Measurements from ENCODE around the gene NDUFV1. TPM values are rescaled to one million over a fixed set of nuclear protein-coding genes. Genes with fewer than 3 reads are reported as not detected.

NDUFV1 gene
- total RNA-seq, 1 donor = 158 TPM

DNA sequence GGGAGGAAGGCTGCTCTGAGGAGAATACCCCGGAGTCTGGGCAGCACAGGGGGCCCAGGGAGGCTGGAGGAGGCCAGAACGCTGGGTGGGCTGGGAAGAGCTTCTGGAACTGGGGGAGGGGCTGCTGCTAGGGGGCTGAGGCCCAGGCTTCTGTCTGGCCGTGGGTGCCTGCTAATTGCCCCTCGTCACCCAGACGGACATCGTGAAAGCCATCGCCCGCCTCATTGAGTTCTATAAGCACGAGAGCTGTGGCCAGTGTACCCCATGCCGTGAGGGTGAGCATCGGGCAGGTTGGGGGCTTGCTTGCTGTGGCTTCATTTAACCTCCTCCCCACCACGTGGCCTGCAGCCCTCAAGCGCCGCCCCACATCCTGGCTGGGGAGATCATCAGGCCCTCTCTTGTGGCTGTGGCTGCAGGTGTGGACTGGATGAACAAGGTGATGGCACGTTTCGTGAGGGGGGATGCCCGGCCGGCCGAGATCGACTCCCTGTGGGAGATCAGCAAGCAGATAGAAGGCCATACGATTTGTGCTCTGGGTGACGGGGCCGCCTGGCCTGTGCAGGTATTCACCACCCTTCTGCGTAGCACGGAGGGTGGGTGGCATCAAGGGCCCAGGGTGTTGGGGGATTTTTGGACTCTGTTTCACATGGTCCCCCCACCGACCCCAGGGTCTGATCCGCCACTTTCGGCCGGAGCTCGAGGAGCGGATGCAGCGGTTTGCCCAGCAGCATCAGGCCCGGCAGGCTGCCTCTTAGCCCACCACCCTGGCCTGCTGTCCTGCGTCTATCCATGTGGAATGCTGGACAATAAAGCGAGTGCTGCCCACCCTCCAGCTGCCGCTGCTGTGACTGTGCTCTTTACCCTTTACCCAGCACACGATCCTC is 5.2 kb downstream of the NDUFV1 start:
- TF ChIP-seq, protein P1, sequence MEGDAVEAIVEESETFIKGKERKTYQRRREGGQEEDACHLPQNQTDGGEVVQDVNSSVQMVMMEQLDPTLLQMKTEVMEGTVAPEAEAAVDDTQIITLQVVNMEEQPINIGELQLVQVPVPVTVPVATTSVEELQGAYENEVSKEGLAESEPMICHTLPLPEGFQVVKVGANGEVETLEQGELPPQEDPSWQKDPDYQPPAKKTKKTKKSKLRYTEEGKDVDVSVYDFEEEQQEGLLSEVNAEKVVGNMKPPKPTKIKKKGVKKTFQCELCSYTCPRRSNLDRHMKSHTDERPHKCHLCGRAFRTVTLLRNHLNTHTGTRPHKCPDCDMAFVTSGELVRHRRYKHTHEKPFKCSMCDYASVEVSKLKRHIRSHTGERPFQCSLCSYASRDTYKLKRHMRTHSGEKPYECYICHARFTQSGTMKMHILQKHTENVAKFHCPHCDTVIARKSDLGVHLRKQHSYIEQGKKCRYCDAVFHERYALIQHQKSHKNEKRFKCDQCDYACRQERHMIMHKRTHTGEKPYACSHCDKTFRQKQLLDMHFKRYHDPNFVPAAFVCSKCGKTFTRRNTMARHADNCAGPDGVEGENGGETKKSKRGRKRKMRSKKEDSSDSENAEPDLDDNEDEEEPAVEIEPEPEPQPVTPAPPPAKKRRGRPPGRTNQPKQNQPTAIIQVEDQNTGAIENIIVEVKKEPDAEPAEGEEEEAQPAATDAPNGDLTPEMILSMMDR (IDR thresholded peaks at IDR 0.05; ENCODE audit: extremely low read depth, low read depth, low read length) = no peak

DNA sequence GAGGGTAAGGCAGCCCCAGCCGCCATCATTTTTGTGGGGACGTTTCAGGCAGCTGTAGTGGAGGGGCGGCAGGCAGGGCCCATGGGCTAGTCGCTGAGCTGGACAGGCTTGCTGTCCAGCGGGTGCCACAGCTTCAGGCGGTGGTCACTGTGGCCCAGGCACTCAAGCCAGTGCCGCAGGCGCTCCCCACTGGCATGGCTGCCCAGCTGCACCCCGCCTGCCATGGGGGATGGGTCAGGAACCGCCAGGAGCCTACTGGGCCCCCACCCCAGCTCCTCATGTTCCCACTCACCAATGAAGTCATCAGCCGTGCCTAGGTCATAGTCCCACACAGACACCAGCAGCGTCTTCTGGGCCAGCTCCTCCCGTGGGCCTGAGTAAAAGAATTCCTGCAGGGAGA is 6.0 kb downstream of the NDUFV1 start:
- H3K27me3 ChIP-seq (ENCODE audit: insufficient read depth, low read length) = peaks cover 23% of the 10 kb centered on the region
- TF ChIP-seq, protein P1 (IDR thresholded peaks at IDR 0.05; ENCODE audit: extremely low read depth, low read depth, low read length) = no peak
- H3K4me2 ChIP-seq (ENCODE audit: insufficient read depth, low read length) = no peak overlapping the region
- no peak overlapping the region for H2AFZ ChIP-seq (ENCODE audit: low read length)
- DNase-seq (ENCODE audit: insufficient read length, low spot score, missing footprints) = no peak
- H3K4me1 ChIP-seq (ENCODE audit: insufficient read depth, low read length) = peaks cover 9% of the 10 kb centered on the region
- peaks cover 26% of the 10 kb centered on the region for H3K36me3 ChIP-seq (ENCODE audit: insufficient read depth, low read length)
- H4K20me1 ChIP-seq (ENCODE audit: insufficient read depth, low read length) = no peaks in the 10 kb centered on the region
- no peak overlapping the region for H3K4me3 ChIP-seq (ENCODE audit: insufficient read depth, low read length)
- H3K9me3 ChIP-seq (ENCODE audit: low read depth, low read length) = no peaks in the 10 kb centered on the region
- H3K79me2 ChIP-seq (ENCODE audit: insufficient read depth, low read length) = peaks cover 7% of the 10 kb centered on the region
- H3K27ac ChIP-seq (ENCODE audit: low read depth, low read length) = no peak overlapping the region

More for the DNA sequence above, 5.2 kb downstream of the NDUFV1 start:
- Histone ChIP-seq H3K4me1 (ENCODE audit: insufficient read depth, low read length) (peaks cover 15% of the 10 kb centered on the region), H3K27me3 (ENCODE audit: insufficient read depth, low read length) (peaks cover 15% of the 10 kb centered on the region), H3K4me3 (ENCODE audit: insufficient read depth, low read length) (no peak overlapping the region), H3K4me2 (ENCODE audit: insufficient read depth, low read length) (no peak overlapping the region), H3K9me3 (ENCODE audit: low read depth, low read length) (no peaks in the 10 kb centered on the region), H3K79me2 (ENCODE audit: insufficient read depth, low read length) (peaks cover 15% of the 10 kb centered on the region), H3K27ac (ENCODE audit: low read depth, low read length) (no peak overlapping the region), H4K20me1 (ENCODE audit: insufficient read depth, low read length) (no peaks in the 10 kb centered on the region), H2AFZ (ENCODE audit: low read length) (no peak overlapping the region), H3K36me3 (ENCODE audit: insufficient read depth, low read length) (peaks cover 26% of the 10 kb centered on the region)
- DNase-seq (ENCODE audit: insufficient read length, low spot score, missing footprints) = no peak

DNA sequence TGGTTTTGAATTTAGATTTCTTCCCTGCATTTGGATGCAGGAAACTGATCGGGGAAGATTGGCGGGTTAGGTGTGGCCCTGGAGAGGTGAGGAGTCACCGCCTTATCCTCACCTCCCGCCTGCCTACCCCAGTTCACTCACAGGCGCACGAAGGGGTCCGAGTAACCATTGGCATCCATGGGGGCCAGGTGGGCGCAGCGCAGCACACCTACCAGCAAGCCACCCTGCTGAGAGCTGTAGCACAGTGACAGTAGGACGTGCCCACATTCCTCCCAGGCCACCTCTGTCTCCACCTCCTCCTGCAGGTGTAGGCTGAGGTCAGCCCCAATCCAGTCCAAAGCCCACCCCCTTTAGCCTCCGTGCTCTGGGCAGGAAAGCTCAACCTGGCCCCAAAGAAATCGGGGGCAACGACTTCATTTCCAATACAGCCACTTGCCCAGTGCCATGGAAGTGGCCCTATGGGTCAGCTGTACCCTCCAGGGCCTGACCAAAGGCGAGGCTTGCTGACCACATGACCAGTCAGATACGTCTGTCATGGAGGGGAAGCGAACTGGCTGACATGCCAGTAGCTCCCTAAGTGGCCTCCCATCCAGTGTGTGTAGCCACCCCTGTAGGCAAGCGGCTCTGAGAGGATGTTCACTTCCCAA is 6.7 kb downstream of the NDUFV1 start:
- H3K79me2 ChIP-seq (ENCODE audit: insufficient read depth, low read length) = peaks cover under 1% of the 10 kb centered on the region
- peak overlapping the region; percentile 88 for H2AFZ ChIP-seq (ENCODE audit: low read length)
- no peaks in the 10 kb centered on the region for H3K9me3 ChIP-seq (ENCODE audit: low read depth, low read length)
- peak overlapping the region; percentile 20 for H3K27ac ChIP-seq (ENCODE audit: low read depth, low read length)
- peaks cover 29% of the 10 kb centered on the region for H3K27me3 ChIP-seq (ENCODE audit: insufficient read depth, low read length)
- peak overlapping the region; percentile 67 for H3K4me3 ChIP-seq (ENCODE audit: insufficient read depth, low read length)
- peaks cover 7% of the 10 kb centered on the region for H3K4me1 ChIP-seq (ENCODE audit: insufficient read depth, low read length)
- DNase-seq (ENCODE audit: insufficient read length, low spot score, missing footprints) = peak; percentile 45
- TF ChIP-seq, protein P1 (IDR thresholded peaks at IDR 0.05; ENCODE audit: extremely low read depth, low read depth, low read length) = no peak
- peaks cover 23% of the 10 kb centered on the region for H3K36me3 ChIP-seq (ENCODE audit: insufficient read depth, low read length)
- peak overlapping the region; percentile 85 for H3K4me2 ChIP-seq (ENCODE audit: insufficient read depth, low read length)
- H4K20me1 ChIP-seq (ENCODE audit: insufficient read depth, low read length) = no peaks in the 10 kb centered on the region
